22Rv1 (cell line): ENCODE data around the gene KREMEN1.

ENCODE experiments used
- ZFX ChIP-seq: fragments of 450-650 bp; IDR thresholded peaks from 2 replicates; pipeline ENCODE4 v1.6.1; 2017; ENCODE audit warnings: antibody characterized with exemption, borderline replicate concordance
- TF ChIP-seq, protein P1 (sequence below): fragments of 450-650 bp; IDR thresholded peaks from 2 replicates; pipeline ENCODE4 v1.5.1; 2017; ENCODE audit warnings: mild to moderate bottlenecking

DNA sequence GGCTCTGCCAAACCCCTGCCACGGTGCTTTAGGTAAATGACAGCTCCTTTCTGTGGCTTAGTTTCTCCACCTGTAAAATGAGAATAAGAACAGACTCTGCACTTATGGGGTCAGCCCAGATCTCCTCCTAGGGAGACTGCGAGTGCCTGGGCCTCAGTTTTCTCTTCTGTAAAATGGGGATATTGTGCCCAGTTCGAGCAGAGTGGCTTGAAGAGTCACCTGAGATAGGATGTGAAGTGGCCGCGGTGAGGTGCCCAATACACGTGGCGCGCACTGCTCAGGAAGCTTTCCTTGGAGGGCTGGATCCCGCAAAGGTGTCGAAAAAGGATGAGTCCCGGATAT is 132.4 kb downstream of the KREMEN1 start:
- TF ChIP-seq, protein P1, sequence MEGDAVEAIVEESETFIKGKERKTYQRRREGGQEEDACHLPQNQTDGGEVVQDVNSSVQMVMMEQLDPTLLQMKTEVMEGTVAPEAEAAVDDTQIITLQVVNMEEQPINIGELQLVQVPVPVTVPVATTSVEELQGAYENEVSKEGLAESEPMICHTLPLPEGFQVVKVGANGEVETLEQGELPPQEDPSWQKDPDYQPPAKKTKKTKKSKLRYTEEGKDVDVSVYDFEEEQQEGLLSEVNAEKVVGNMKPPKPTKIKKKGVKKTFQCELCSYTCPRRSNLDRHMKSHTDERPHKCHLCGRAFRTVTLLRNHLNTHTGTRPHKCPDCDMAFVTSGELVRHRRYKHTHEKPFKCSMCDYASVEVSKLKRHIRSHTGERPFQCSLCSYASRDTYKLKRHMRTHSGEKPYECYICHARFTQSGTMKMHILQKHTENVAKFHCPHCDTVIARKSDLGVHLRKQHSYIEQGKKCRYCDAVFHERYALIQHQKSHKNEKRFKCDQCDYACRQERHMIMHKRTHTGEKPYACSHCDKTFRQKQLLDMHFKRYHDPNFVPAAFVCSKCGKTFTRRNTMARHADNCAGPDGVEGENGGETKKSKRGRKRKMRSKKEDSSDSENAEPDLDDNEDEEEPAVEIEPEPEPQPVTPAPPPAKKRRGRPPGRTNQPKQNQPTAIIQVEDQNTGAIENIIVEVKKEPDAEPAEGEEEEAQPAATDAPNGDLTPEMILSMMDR: no peak
- no peak for TF ChIP-seq ZFX
